KMS-11 (cell line): ENCODE data around the gene ZFP30.

Source experiments
- H2AFZ ChIP-seq: fragments of 200-600 bp; sonication (generic); 2 replicates; pipeline ENCODE4 v1.6.1; 2016; ENCODE audit warnings: antibody characterized with exemption, mixed run types, low read depth
- H3K27ac ChIP-seq: fragments of 200-600 bp; sonication (generic); 2 replicates; pipeline ENCODE4 v1.6.1; 2016; ENCODE audit warnings: mild to moderate bottlenecking, mixed run types
- H3K27me3 ChIP-seq: fragments of 200-600 bp; sonication (generic); 2 replicates; pipeline ENCODE4 v1.6.1; 2017; ENCODE audit warnings: mild to moderate bottlenecking, low read depth, mixed run types, moderate library complexity; ENCODE audit not compliant: insufficient read depth
- H3K36me3 ChIP-seq: fragments of 200-600 bp; sonication (generic); 2 replicates; pipeline ENCODE4 v1.6.1; 2017; ENCODE audit warnings: mild to moderate bottlenecking, mixed run types; ENCODE audit not compliant: insufficient read depth
- H3K4me1 ChIP-seq: fragments of 200-600 bp; sonication (generic); 2 replicates; pipeline ENCODE4 v1.6.1; 2016; ENCODE audit warnings: mild to moderate bottlenecking, low read depth, mixed run types; ENCODE audit not compliant: poor library complexity, severe bottlenecking
- H3K4me2 ChIP-seq: fragments of 200-600 bp; sonication (generic); 2 replicates; pipeline ENCODE4 v1.7.0; 2016; ENCODE audit warnings: mild to moderate bottlenecking, mixed run types
- H3K4me3 ChIP-seq: fragments of 200-600 bp; sonication (generic); IDR thresholded peaks from 2 replicates; pipeline ENCODE4 v1.6.1; 2017; ENCODE audit warnings: low read depth, low read length, mixed read lengths; ENCODE audit not compliant: insufficient read depth
- H3K79me2 ChIP-seq: fragments of 200-600 bp; sonication (generic); 2 replicates; pipeline ENCODE4 v1.6.1; 2016; ENCODE audit warnings: low read depth, mixed run types; ENCODE audit not compliant: insufficient read depth
- H3K9ac ChIP-seq: fragments of 200-600 bp; sonication (generic); 2 replicates; pipeline ENCODE4 v1.6.1; 2016; ENCODE audit warnings: mild to moderate bottlenecking, mixed run types
- H4K20me1 ChIP-seq: fragments of 200-600 bp; sonication (generic); 2 replicates; pipeline ENCODE4 v1.6.1; 2016; ENCODE audit warnings: mild to moderate bottlenecking, mixed run types; ENCODE audit not compliant: insufficient read depth
- TF ChIP-seq, protein P1 (sequence below): fragments of 200-600 bp; sonication (generic); conservative IDR thresholded peaks from 2 replicates; pipeline ENCODE4 v1.6.1; 2017; ENCODE audit warnings: low read depth, mild to moderate bottlenecking, antibody characterized with exemption, low read length, moderate library complexity, mixed read lengths

ZFP30 gene

DNA sequence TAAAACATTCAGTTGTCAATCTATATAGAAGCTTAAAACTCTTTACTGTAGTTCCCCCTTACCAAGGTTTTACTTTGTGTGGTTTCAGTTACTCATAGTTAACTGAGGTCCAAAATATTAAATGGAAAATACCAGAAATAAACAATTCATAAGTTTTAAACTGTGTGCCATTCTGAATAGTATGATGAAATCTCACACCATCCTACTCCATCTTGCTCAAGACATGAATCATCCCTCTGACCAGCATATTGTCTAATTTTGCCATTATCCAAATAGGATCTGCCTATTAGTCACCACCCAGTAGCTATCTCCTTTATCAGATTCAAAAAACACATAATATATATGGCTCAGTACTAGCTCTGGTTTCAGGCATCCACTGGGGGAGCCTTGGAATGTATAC lies 83.1 kb downstream of the ZFP30 start:
- no peak overlapping the region for H3K9ac ChIP-seq
- no peak overlapping the region for H3K4me3 ChIP-seq
- H3K4me1 ChIP-seq, result no peaks in the 10 kb centered on the region
- H3K79me2 ChIP-seq, result no peaks in the 10 kb centered on the region
- TF ChIP-seq, protein P1, sequence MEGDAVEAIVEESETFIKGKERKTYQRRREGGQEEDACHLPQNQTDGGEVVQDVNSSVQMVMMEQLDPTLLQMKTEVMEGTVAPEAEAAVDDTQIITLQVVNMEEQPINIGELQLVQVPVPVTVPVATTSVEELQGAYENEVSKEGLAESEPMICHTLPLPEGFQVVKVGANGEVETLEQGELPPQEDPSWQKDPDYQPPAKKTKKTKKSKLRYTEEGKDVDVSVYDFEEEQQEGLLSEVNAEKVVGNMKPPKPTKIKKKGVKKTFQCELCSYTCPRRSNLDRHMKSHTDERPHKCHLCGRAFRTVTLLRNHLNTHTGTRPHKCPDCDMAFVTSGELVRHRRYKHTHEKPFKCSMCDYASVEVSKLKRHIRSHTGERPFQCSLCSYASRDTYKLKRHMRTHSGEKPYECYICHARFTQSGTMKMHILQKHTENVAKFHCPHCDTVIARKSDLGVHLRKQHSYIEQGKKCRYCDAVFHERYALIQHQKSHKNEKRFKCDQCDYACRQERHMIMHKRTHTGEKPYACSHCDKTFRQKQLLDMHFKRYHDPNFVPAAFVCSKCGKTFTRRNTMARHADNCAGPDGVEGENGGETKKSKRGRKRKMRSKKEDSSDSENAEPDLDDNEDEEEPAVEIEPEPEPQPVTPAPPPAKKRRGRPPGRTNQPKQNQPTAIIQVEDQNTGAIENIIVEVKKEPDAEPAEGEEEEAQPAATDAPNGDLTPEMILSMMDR, result no peak
- H3K4me2 ChIP-seq, result no peak overlapping the region
- no peak overlapping the region for H2AFZ ChIP-seq
- no peaks in the 10 kb centered on the region for H3K27me3 ChIP-seq
- H3K27ac ChIP-seq, result no peak overlapping the region
- H3K36me3 ChIP-seq, result no peaks in the 10 kb centered on the region
- H4K20me1 ChIP-seq, result no peaks in the 10 kb centered on the region

DNA sequence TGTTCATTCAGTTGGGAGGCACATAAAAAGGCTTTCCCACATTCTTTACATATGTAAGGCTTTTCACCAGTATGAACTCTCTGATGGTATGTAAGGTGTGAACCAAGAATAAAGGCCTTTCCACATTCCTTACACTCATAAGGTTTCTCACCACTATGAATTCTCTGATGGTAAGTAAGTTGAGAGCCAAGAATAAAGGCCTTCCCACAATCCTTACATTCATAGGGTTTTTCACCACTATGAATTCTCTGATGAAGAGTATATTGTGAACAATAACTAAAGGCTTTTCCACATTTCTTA lies 89.9 kb downstream of the ZFP30 start:
- Histone ChIP-seq H3K27ac (no peak overlapping the region), H3K79me2 (no peaks in the 10 kb centered on the region)

DNA sequence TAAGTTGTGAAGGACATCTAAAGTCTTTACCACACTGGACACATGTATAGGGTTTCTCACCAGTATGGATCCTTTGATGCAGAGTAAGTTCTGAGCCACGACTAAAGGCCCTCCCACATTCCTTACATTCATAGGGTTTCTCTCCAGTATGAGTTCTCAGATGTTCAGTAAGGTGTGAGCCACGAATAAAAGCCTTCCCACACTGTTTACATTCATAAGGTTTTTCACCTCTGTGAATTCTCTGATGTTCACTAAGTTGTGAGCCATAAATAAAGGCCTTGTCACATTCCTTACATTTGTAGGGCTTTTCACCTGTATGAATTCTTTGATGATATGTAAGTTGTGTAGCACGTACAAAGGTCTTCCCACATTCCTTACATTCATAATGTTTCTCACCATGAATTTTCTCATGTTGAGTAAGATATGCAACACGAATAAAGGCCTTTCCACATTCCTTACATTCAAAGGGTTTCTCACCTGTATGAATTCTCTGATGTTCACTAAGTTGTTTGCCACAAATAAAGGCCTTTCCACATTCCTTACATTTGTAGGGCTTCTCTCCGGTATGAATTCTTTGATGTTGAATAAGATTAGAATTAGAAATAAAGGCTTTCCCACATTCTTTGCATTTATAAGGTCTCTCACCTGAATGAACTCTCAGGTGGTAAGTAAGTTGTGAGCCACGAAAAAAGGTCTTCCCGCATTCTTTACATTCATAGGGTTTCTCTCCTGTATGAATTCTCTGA lies 90.5 kb downstream of the ZFP30 start:
- no peaks in the 10 kb centered on the region for H3K36me3 ChIP-seq
- no peak overlapping the region for H2AFZ ChIP-seq
- no peak overlapping the region for H3K27ac ChIP-seq
- H3K79me2 ChIP-seq, result no peaks in the 10 kb centered on the region
- H3K4me3 ChIP-seq, result no peak overlapping the region
- no peak overlapping the region for H3K9ac ChIP-seq
- H3K4me2 ChIP-seq, result no peak overlapping the region
- H3K4me1 ChIP-seq, result no peaks in the 10 kb centered on the region
- no peaks in the 10 kb centered on the region for H4K20me1 ChIP-seq
- TF ChIP-seq, protein P1, result no peak
- no peaks in the 10 kb centered on the region for H3K27me3 ChIP-seq

More for the DNA sequence above, 89.9 kb downstream of the ZFP30 start:
- TF ChIP-seq, protein P1, result no peak
- H4K20me1 ChIP-seq, result no peaks in the 10 kb centered on the region
- H2AFZ ChIP-seq, result no peak overlapping the region
- H3K4me1 ChIP-seq, result no peaks in the 10 kb centered on the region
- H3K4me3 ChIP-seq, result no peak overlapping the region
- no peaks in the 10 kb centered on the region for H3K36me3 ChIP-seq
- H3K27me3 ChIP-seq, result no peaks in the 10 kb centered on the region
- no peak overlapping the region for H3K9ac ChIP-seq
- no peak overlapping the region for H3K4me2 ChIP-seq
